Muscle layer of colon (tissue), 2 donors: ENCODE measurements around the gene TBX21.

Source experiments
- H3K27ac ChIP-seq: one replicate; pipeline ENCODE4 v1.7.0; 2013; ENCODE audit warnings: low read depth, mild to moderate bottlenecking, low read length, moderate library complexity
- H3K27me3 ChIP-seq, 2 donors: one replicate each; pipeline ENCODE4 v1.7.0; 2013; ENCODE audit warnings: low read length in 2 of 2, mild to moderate bottlenecking in 2 of 2; ENCODE audit not compliant: insufficient read depth in 2 of 2, control insufficient read depth in 1 of 2
- H3K36me3 ChIP-seq: one replicate; pipeline ENCODE4 v1.7.0; 2013; ENCODE audit warnings: mild to moderate bottlenecking, low read length; ENCODE audit not compliant: insufficient read depth
- H3K4me1 ChIP-seq: one replicate; pipeline ENCODE4 v1.7.0; 2013; ENCODE audit warnings: mild to moderate bottlenecking, low read length; ENCODE audit not compliant: insufficient read depth
- H3K4me3 ChIP-seq, 2 donors: one replicate each; pipeline ENCODE4 v1.7.0; 2013; ENCODE audit warnings: low read length in 2 of 2, low read depth in 1 of 2, mild to moderate bottlenecking in 1 of 2, moderate library complexity in 1 of 2
- H3K9ac ChIP-seq: one replicate; pipeline ENCODE4 v1.7.0; 2013; ENCODE audit warnings: low read length
- H3K9me3 ChIP-seq: one replicate; pipeline ENCODE4 v1.7.0; 2013; ENCODE audit warnings: mild to moderate bottlenecking, low read length
- donor health status: abdominal sarcoma.
- donor health status: Adenocarcinoma of cecum.

TBX21 gene

GRCh38 chr17:47717979-47718621 is 14.9 kb upstream of the TBX21 start:
- Histone ChIP-seq H3K9me3 (no peaks in the 10 kb centered on the region), H3K9ac (no peak overlapping the region), H3K27ac (no peak overlapping the region), H3K36me3 (no peaks in the 10 kb centered on the region), H3K4me3 (no peak overlapping the region), H3K27me3 (peaks cover 22 to 35% of the 10 kb centered on the region in 2 donors), H3K4me1 (peaks cover 13% of the 10 kb centered on the region)

DNA sequence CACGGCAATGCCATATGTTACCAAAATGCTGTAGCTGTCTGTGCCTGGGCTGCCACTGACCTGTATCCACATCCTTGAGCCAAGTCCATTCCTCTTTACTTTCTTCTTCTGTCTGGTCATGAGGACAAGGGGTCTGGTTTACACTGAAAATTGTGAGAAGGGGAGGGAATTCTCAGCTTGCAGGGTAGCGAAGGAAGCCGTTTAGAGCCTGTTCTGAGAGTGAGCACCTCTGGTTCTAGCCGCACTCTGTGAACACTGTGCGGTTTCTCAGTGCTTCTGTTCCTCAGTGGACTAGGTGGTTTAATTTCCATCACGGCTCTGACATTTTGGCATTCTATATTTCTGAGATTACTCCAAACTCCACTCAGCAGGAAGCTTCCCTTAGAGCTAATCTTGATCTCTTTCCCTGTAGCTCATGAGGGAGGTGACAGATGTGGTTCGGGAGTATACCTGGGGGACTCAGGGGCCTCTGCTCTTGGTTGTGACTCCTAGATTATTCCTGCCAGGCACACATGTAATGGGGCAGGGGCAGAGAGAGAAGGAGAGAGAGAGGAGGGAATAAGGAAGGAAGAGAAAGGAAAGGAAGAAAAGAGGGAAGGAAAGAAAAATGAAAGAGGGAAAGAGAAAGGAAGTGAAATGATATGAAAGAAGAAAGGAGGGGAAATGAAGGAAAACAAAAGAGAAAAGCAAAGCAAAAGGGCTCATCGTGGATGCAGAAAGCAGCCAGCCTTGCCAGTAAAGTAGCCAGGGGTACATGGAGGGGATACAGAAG is 14.2 kb upstream of the TBX21 start:
- Histone ChIP-seq H3K27me3 (peaks cover 22 to 36% of the 10 kb centered on the region in 2 donors), H3K36me3 (no peaks in the 10 kb centered on the region), H3K9me3 (no peaks in the 10 kb centered on the region), H3K27ac (no peak overlapping the region), H3K9ac (no peak overlapping the region), H3K4me1 (peaks cover 13% of the 10 kb centered on the region), H3K4me3 (no peak overlapping the region)

DNA sequence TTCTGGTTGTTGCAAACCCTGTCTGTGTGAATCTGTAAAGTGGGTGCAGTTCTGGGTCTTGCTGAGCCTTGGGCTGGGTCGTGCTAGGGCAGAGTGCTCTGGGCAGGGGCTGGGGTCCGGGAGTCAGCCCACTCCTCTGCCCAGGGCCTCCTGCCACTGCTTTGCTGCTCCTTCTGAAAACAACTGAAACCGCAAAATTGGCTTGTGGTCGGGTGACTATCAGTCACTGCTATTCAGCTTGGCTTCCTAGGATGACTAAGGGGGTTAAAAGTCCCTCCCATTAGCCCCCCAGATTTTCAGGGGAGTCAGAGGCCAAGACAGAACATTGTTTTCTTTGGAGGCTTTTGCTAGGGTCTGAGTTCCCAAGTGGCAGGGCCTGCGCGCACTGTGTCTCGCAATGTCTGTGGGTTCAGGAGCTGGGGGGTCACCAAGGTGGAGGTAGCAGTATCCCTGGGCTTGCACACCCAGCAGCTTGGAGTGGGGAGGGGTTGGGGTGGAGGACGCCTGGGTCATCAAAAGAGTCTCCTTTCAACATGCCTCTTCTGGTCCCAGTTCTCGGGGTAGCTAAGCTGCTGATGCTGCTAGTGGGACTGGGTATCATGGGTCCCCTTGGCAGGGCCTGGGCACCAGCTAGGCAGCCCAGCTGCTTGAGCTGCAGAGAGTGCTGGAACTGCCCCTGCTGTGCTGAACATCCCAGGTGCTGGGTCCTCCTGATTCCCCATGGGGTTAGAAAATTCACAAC is 13.5 kb upstream of the TBX21 start:
- no peaks in the 10 kb centered on the region for H3K36me3 ChIP-seq
- no peaks in the 10 kb centered on the region for H3K9me3 ChIP-seq
- H3K4me1 ChIP-seq: peaks cover 13% of the 10 kb centered on the region
- no peak overlapping the region for H3K27ac ChIP-seq
- no peak overlapping the region for H3K4me3 ChIP-seq
- no peak overlapping the region for H3K9ac ChIP-seq
- peaks cover 22 to 44% of the 10 kb centered on the region in 2 donors for H3K27me3 ChIP-seq

- no peak overlapping the region for H3K27ac ChIP-seq
- no peaks in the 10 kb centered on the region for H3K36me3 ChIP-seq
- no peaks in the 10 kb centered on the region for H3K9me3 ChIP-seq
- H3K4me1 ChIP-seq: peaks cover 13% of the 10 kb centered on the region
- H3K4me3 ChIP-seq: no peak overlapping the region
- H3K27me3 ChIP-seq: peaks cover 22 to 44% of the 10 kb centered on the region in 2 donors
- H3K9ac ChIP-seq: no peak overlapping the region
Measured at GRCh38 chr17:47720196-47720595, 12.8 kb upstream of the TBX21 start.

DNA sequence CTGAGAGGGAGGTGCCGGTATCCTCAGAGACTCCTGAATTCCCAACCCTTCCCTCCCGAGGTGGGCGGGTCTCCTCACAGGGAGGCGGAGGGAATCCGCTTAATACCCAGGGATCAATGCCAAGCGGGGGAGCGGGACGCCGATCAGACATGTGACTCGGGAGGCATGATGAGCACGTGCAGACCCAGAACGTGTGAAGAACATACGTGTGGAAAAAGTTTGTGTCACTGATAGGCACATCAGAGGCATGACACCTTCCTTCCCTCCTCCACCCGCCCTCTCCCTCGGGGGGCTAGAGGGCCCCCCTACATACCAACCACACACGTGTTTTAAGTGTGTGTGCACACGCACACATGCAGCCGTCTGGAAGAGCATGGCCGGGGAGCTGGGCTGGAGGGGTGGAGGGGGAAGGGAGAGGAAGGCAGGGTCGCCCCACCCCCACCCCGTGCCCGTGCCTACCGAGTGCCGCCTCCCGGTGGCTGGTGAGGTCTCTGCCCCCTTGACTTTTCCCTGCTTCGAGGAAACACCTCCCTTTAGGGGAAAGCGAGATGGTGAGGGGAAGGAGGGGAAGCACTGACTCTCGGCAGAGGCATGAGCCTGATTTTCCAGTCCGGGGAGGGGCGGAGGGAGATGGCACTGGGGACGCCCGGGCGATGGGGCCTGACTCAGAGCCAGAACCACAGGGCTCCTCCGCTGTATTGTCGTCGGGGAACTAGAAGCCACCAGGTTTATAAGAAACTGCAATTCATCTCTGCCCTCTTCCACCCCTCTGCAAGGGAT is 12.1 kb upstream of the TBX21 start:
- Histone ChIP-seq H3K27ac (no peak overlapping the region), H3K36me3 (no peaks in the 10 kb centered on the region), H3K9ac (no peak overlapping the region), H3K4me3 (no peak overlapping the region), H3K27me3 (peaks cover 22 to 51% of the 10 kb centered on the region in 2 donors), H3K4me1 (peaks cover 13% of the 10 kb centered on the region), H3K9me3 (no peaks in the 10 kb centered on the region)

- H3K27ac ChIP-seq: no peak overlapping the region
- H3K4me3 ChIP-seq: no peak overlapping the region
- H3K9ac ChIP-seq: no peak overlapping the region
- peaks cover 22 to 58% of the 10 kb centered on the region in 2 donors for H3K27me3 ChIP-seq
- no peaks in the 10 kb centered on the region for H3K9me3 ChIP-seq
- peaks cover 13% of the 10 kb centered on the region for H3K4me1 ChIP-seq
- no peaks in the 10 kb centered on the region for H3K36me3 ChIP-seq
Measured at GRCh38 chr17:47721725-47722124, 11.3 kb upstream of the TBX21 start.

- no peak overlapping the region for H3K9ac ChIP-seq
- H3K36me3 ChIP-seq: no peaks in the 10 kb centered on the region
- H3K27ac ChIP-seq: no peak overlapping the region
- no peaks in the 10 kb centered on the region for H3K9me3 ChIP-seq
- H3K4me1 ChIP-seq: peaks cover 13% of the 10 kb centered on the region
- peaks cover 22 to 58% of the 10 kb centered on the region in 2 donors for H3K27me3 ChIP-seq
- H3K4me3 ChIP-seq: no peak overlapping the region
Measured at GRCh38 chr17:47724705-47725104, 8.3 kb upstream of the TBX21 start.

DNA sequence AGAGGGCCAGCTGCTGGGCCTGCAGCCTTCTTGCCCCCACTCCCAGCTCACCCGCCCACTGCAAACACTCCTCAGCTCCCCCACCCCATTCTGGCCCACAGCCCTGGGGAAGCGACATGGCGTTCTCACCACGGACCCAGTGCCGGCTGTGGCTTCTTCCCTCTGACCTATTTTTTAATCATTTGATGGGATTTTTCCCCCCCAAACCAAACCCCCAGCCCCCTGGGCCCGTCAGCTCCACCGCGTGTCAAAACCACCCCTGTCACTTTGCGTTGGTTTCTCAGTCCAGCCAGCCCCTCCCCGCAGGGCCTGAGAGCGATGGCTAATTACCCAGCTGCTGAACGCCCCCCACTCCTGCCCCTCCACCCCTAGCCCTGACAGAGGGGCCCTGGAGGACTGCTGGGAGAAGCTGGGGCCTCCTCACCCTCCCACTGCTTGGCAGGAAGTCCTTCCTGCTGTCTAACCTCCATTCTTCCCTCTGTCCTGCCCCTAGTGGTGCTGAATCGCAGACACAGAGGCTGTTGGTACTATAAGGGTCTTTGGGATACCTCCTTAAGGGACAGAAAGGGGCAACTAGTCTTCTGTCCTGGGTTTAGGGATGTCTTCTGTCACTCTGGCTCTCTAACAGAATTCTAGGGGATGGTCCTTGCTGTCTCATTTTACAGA is 7.5 kb upstream of the TBX21 start:
- no peak overlapping the region for H3K9ac ChIP-seq
- no peaks in the 10 kb centered on the region for H3K36me3 ChIP-seq
- no peak overlapping the region for H3K4me3 ChIP-seq
- H3K27ac ChIP-seq: no peak overlapping the region
- peaks cover 10% of the 10 kb centered on the region for H3K4me1 ChIP-seq
- H3K9me3 ChIP-seq: no peaks in the 10 kb centered on the region
- peaks cover 18 to 52% of the 10 kb centered on the region in 2 donors for H3K27me3 ChIP-seq

GRCh38 chr17:47726796-47727703 is 6.0 kb upstream of the TBX21 start:
- Histone ChIP-seq H3K4me1 (no peaks in the 10 kb centered on the region), H3K36me3 (no peaks in the 10 kb centered on the region), H3K9me3 (no peaks in the 10 kb centered on the region), H3K4me3 (no peak overlapping the region), H3K27ac (no peak overlapping the region), H3K27me3 (peaks cover 6 to 41% of the 10 kb centered on the region in 2 donors), H3K9ac (no peak overlapping the region)

GRCh38 chr17:47727704-47728036 is 5.4 kb upstream of the TBX21 start:
- Histone ChIP-seq H3K4me3 (no peak overlapping the region), H3K27me3 (peaks cover 7 to 42% of the 10 kb centered on the region in 2 donors), H3K36me3 (no peaks in the 10 kb centered on the region), H3K4me1 (no peaks in the 10 kb centered on the region), H3K9me3 (no peaks in the 10 kb centered on the region), H3K27ac (no peak overlapping the region), H3K9ac (no peak overlapping the region)
